ENCODE results near the gene MORN5. TPM values are rescaled to one million over a fixed set of nuclear protein-coding genes. Genes with fewer than 3 reads are reported as not detected.

Gene MORN5
- total RNA-seq, 2 experiments from 2014 or later = not detected

- ATAC-seq (ENCODE audit: low read depth) = no peak
- Mint-ChIP-seq H3K27ac (no peak overlapping the region), H3K4me3 (no peak overlapping the region), H3K9me3 (no peaks in the 10 kb centered on the region), H3K36me3 (no peaks in the 10 kb centered on the region), H3K4me1 (no peaks in the 10 kb centered on the region), H3K27me3 (peaks cover 8% of the 10 kb centered on the region)
- DNase-seq = no peak
- POLR2A ChIA-PET = no interaction called here
These were observed 33.3 kb downstream of the MORN5 start for GRCh38 chr9:122192914-122193525.

DNA sequence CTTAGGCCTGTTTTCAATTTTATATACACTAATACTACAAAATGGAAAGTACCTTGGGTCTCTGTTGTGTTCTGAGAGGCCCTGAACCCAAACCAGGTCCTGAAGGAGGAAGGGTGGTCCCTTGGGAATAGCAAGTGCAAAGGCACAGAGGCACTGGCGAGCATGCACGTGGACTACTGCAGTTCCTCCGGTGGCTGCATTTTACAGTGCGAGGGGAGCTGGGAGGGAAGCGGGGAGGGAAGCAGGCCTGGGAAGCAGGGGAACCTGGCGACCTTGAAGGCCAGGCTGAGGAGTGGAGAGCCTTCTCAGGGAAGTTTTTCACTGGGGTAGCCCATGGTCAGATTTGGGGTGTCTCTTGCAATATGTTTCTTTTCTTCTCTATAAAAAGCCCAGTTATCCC lies 33.9 kb downstream of the MORN5 start:
- no peaks in the 10 kb centered on the region for H3K4me1 Mint-ChIP-seq
- no peaks in the 10 kb centered on the region for H3K36me3 Mint-ChIP-seq
- POLR2A ChIA-PET = no interaction called here
- DNase-seq = no peak
- H3K27me3 Mint-ChIP-seq = peaks cover 11% of the 10 kb centered on the region
- no peak for ATAC-seq (ENCODE audit: low read depth)
- H3K4me3 Mint-ChIP-seq = no peak overlapping the region
- no peaks in the 10 kb centered on the region for H3K9me3 Mint-ChIP-seq
- H3K27ac Mint-ChIP-seq = no peak overlapping the region

- Mint-ChIP-seq H3K4me3 (no peak overlapping the region), H3K27ac (no peak overlapping the region), H3K36me3 (no peaks in the 10 kb centered on the region), H3K27me3 (peaks cover 11% of the 10 kb centered on the region), H3K4me1 (no peaks in the 10 kb centered on the region), H3K9me3 (no peaks in the 10 kb centered on the region)
- no peak for DNase-seq
- ATAC-seq (ENCODE audit: low read depth) = no peak
- POLR2A ChIA-PET = no interaction called here
These were observed 36.2 kb downstream of the MORN5 start for GRCh38 chr9:122195875-122196274.

DNA sequence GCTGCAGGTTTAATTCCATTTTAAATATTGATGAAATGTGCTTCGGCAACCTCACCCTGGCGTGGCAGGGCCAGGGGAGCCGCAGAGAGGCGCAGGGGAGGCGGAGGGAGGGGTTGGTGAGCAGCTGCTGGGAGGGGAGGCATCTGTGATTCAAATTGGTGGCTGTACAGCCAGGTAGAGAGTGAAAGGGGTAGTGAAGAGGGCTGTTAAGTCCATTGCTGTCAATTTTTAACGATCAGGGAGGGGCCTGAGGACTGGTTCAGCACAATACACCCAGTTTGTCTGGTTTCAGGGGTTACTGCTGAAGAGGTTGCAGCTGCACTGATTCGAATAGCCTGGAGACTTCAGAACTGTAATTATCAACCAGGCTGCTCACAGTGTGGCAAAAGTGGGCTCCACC lies 37.7 kb downstream of the MORN5 start:
- no peak for ATAC-seq (ENCODE audit: low read depth)
- Mint-ChIP-seq H3K36me3 (no peaks in the 10 kb centered on the region), H3K27ac (no peak overlapping the region), H3K27me3 (peaks cover 11% of the 10 kb centered on the region), H3K9me3 (no peaks in the 10 kb centered on the region), H3K4me3 (no peak overlapping the region), H3K4me1 (no peaks in the 10 kb centered on the region)
- DNase-seq = no peak
- POLR2A ChIA-PET = no interaction called here

- POLR2A ChIA-PET = no interaction called here
- H3K36me3 Mint-ChIP-seq = no peaks in the 10 kb centered on the region
- no peak overlapping the region for H3K4me3 Mint-ChIP-seq
- peaks cover 11% of the 10 kb centered on the region for H3K27me3 Mint-ChIP-seq
- no peaks in the 10 kb centered on the region for H3K4me1 Mint-ChIP-seq
- no peak overlapping the region for H3K27ac Mint-ChIP-seq
- ATAC-seq (ENCODE audit: low read depth) (no peak), DNase-seq (no peak)
- no peaks in the 10 kb centered on the region for H3K9me3 Mint-ChIP-seq
These were observed 38.2 kb downstream of the MORN5 start for GRCh38 chr9:122197882-122198281.

DNA sequence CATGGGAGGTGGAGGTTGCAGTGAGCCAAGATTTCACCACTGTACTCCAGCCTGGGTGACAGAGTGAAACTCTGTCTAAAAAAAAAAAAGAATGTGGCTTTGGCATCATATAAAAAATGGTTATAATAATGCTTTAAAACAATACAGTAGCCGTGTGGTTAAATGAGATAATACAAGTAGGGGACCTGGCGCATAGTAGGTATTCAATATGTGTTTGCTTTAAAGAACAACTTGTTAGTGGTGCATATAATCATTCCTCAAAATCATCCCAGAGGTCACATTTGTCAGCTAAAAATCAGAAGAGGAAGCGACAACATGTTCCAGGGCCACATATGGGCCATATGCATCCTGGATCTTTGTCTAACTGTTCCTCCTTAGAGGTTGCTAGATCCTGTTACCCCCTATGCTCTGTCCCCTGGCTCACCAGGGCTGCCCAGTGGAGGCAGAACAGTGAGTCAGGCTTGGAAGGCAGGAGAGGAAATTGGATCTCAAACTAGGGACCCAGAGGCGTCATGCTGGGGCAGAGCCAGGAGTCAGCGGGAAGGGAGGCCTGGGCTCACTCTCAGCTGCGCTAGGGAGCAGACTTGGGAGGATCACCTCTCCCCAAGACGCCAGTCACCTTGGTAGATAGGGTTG lies 41.4 kb downstream of the MORN5 start:
- H3K4me3 Mint-ChIP-seq = no peak overlapping the region
- H3K27ac Mint-ChIP-seq = no peak overlapping the region
- H3K9me3 Mint-ChIP-seq = no peaks in the 10 kb centered on the region
- H3K36me3 Mint-ChIP-seq = no peaks in the 10 kb centered on the region
- DNase-seq (no peak), ATAC-seq (ENCODE audit: low read depth) (no peak)
- POLR2A ChIA-PET = no interaction called here
- H3K27me3 Mint-ChIP-seq = peaks cover 9% of the 10 kb centered on the region
- no peaks in the 10 kb centered on the region for H3K4me1 Mint-ChIP-seq

DNA sequence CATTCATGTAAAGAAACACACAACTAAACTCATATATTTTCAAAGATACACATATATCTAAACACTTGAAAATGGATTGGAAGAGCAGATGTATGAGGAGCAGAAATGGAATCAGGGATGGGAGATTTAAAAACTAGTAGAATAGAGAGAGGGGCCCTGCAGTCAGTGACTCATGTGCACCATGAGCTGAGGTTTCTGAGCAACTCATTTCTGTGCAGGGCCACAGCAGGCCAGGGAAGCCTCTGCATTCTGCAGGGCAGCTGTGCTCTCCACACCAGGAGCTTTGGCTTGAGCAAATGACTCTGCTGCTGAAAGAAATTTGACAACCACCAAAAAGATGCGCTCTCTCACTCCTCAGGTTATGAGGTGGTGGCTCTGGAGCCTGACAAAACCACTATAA lies 41.9 kb downstream of the MORN5 start:
- H3K4me3 Mint-ChIP-seq = no peak overlapping the region
- no peaks in the 10 kb centered on the region for H3K4me1 Mint-ChIP-seq
- ATAC-seq (ENCODE audit: low read depth) = no peak

DNA sequence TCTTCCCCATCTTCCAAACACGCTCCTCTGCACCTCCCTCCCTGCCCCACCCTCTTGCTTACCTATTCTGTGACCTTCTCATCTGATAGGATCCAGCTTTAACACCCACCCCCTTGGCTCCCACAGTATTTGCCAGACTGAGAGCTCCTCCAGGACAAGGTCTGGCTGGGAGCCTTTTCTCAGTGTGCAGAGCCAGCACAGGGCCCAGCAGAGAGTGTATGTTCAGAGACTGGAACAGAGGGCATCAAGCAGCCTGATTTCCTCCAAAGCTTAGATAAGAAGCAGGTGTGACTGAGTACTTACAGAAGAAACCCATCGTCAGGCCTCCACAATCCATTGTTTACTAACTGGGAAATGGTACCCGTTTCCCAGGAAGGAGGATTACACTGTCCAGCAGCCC lies 42.4 kb downstream of the MORN5 start:
- no peak for ATAC-seq (ENCODE audit: low read depth)
- DNase-seq = no peak
- Mint-ChIP-seq H3K27me3 (peaks cover 6% of the 10 kb centered on the region), H3K36me3 (no peaks in the 10 kb centered on the region), H3K4me3 (no peak overlapping the region), H3K4me1 (no peaks in the 10 kb centered on the region), H3K27ac (no peak overlapping the region), H3K9me3 (no peaks in the 10 kb centered on the region)
- POLR2A ChIA-PET = no interaction called here

More for the DNA sequence above, 41.9 kb downstream of the MORN5 start:
- Mint-ChIP-seq H3K36me3 (no peaks in the 10 kb centered on the region), H3K27me3 (peaks cover 10% of the 10 kb centered on the region), H3K27ac (no peak overlapping the region), H3K9me3 (no peaks in the 10 kb centered on the region)
- POLR2A ChIA-PET = no interaction called here
- DNase-seq = no peak

GRCh38 chr9:122204055-122204454 lies 44.3 kb downstream of the MORN5 start:
- Mint-ChIP-seq H3K36me3 (no peaks in the 10 kb centered on the region), H3K4me3 (no peak overlapping the region), H3K27ac (no peak overlapping the region), H3K27me3 (peaks cover 1% of the 10 kb centered on the region), H3K4me1 (no peaks in the 10 kb centered on the region), H3K9me3 (no peaks in the 10 kb centered on the region)
- POLR2A ChIA-PET = no interaction called here
- DNase-seq (no peak), ATAC-seq (ENCODE audit: low read depth) (no peak)

- ATAC-seq (ENCODE audit: low read depth) (no peak), DNase-seq (no peak)
- POLR2A ChIA-PET = no interaction called here
- H3K4me1 Mint-ChIP-seq = no peaks in the 10 kb centered on the region
- H3K27ac Mint-ChIP-seq = no peak overlapping the region
- H3K36me3 Mint-ChIP-seq = no peaks in the 10 kb centered on the region
- H3K27me3 Mint-ChIP-seq = peaks cover 1% of the 10 kb centered on the region
- H3K9me3 Mint-ChIP-seq = no peaks in the 10 kb centered on the region
- H3K4me3 Mint-ChIP-seq = no peak overlapping the region
These were observed 44.8 kb downstream of the MORN5 start for GRCh38 chr9:122204491-122204890.

- Mint-ChIP-seq H3K4me1 (no peaks in the 10 kb centered on the region), H3K27ac (no peak overlapping the region), H3K36me3 (no peaks in the 10 kb centered on the region), H3K27me3 (peaks cover 2% of the 10 kb centered on the region), H3K9me3 (no peaks in the 10 kb centered on the region), H3K4me3 (no peak overlapping the region)
- DNase-seq (no peak), ATAC-seq (ENCODE audit: low read depth) (no peak)
- POLR2A ChIA-PET = no interaction called here
These were observed 45.5 kb downstream of the MORN5 start for GRCh38 chr9:122205176-122205575.

GRCh38 chr9:122206118-122207046 lies 46.7 kb downstream of the MORN5 start:
- POLR2A ChIA-PET = no interaction called here

DNA sequence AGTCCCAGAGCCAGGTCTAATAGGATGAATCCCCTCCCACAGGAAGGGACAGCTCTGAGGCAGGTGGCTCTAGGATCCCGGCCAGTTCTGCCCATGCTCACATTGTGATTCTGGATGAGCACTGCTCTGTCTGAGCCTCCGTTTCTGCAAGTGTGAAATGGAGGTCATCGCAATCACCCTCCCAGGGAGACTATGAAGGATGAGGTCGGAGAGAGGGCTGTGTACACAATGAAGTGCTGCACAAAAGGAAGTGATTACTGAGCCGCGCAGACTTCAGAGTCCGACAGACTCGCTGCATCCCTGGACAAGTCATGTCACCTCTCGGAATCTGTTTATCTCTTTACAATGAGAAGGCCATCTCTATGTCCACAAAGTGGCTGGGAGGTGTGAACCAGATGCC lies 47.4 kb downstream of the MORN5 start:
- Mint-ChIP-seq H3K4me1 (no peaks in the 10 kb centered on the region), H3K9me3 (no peaks in the 10 kb centered on the region), H3K27me3 (peaks cover 15% of the 10 kb centered on the region), H3K36me3 (no peaks in the 10 kb centered on the region), H3K4me3 (no peak overlapping the region), H3K27ac (no peak overlapping the region)
- DNase-seq (no peak), ATAC-seq (ENCODE audit: low read depth) (no peak)
- POLR2A ChIA-PET = no interaction called here

More at GRCh38 chr9:122206118-122207046, 46.7 kb downstream of the MORN5 start:
- Mint-ChIP-seq H3K4me3 (no peak overlapping the region), H3K4me1 (no peaks in the 10 kb centered on the region), H3K36me3 (no peaks in the 10 kb centered on the region), H3K27me3 (peaks cover 8% of the 10 kb centered on the region), H3K27ac (no peak overlapping the region), H3K9me3 (no peaks in the 10 kb centered on the region)
- DNase-seq = no peak
- ATAC-seq (ENCODE audit: low read depth) = no peak

DNA sequence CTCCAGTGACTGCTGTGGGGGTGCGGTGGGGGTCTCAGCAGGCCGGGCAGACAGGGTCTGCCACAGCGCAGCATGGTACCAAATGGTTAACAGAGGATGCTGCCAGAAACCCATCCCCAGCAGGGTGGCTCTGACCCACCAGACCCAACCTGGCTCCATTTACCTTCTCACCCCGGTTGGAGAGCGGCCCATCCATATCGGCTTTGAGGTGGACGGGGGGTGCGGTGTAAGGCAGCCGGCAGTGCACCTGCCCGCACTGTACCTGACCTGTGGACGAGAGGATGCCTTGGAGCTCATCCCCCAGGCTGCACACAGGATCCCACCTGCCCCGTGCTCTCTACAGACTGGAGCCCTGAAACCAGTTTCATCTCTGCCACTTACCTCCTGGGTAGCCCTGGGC lies 49.7 kb downstream of the MORN5 start:
- POLR2A ChIA-PET = no interaction called here
- peaks cover 35% of the 10 kb centered on the region for H3K27me3 Mint-ChIP-seq

More for the DNA sequence above, 49.7 kb downstream of the MORN5 start:
- Mint-ChIP-seq H3K4me3 (no peak overlapping the region), H3K9me3 (no peaks in the 10 kb centered on the region), H3K4me1 (peaks cover 3% of the 10 kb centered on the region), H3K36me3 (no peaks in the 10 kb centered on the region), H3K27ac (no peak overlapping the region)
- DNase-seq (no peak), ATAC-seq (ENCODE audit: low read depth) (no peak)
